SK-N-SH (cell line): ENCODE measurements around the gene TROAP. TPM values are rescaled to one million over a fixed set of nuclear protein-coding genes. Genes with fewer than 3 reads are reported as not detected.

Source experiments
- CTCF ChIA-PET: fragments of 300-600, 350-600 bp; formaldehyde crosslinking; extraction: SDS; loops from one replicate; lab custom pipeline; 2021; lab: Yijun Ruan, JAX
- POLR2A ChIA-PET: fragments of 350-600 bp; sonication (Branson Sonifier 250); formaldehyde crosslinking; extraction: SDS; loops from one replicate; lab custom pipeline; 2020; ENCODE audit warnings: antibody characterized with exemption, inconsistent platforms; lab: Yijun Ruan, JAX
- DNase-seq: peaks from one replicate; pipeline ENCODE4 v3.0.0; 2012
- H2AFZ ChIP-seq: fragments of 200-600 bp; sonication (generic); 2 replicates; pipeline ENCODE4 v1.8.1; 2016; ENCODE audit warnings: antibody characterized with exemption, mild to moderate bottlenecking, low read depth
- H3F3A ChIP-seq: fragments of 200-600 bp; sonication (generic); replicated peaks from 2 replicates; pipeline ENCODE3; 2016; ENCODE audit warnings: antibody characterized with exemption, mild to moderate bottlenecking; ENCODE audit not compliant: insufficient read depth
- H3K27ac ChIP-seq, 2 experiments: fragments of 200-500 bp in 1 of 2; fragments of 200-600 bp in 1 of 2; sonication (Bioruptor generic) in 1 of 2; sonication (generic), shearing (Covaris generic) in 1 of 2; 2 replicates each; pipeline versions ENCODE4 v1.5.1 to v1.6.1; 2014 to 2016; ENCODE audit warnings: low read depth in 2 of 2, inconsistent platforms in 1 of 2, low read length in 1 of 2, mild to moderate bottlenecking in 1 of 2, mixed read lengths in 1 of 2
- H3K27me3 ChIP-seq: fragments of 200-600 bp; sonication (generic), shearing (Covaris generic); 2 replicates; pipeline ENCODE4 v1.6.1; 2016; ENCODE audit warnings: mixed run types; ENCODE audit not compliant: insufficient read depth
- H3K36me3 ChIP-seq, 2 experiments: fragments of 200-500 bp in 1 of 2; fragments of 200-600 bp in 1 of 2; sonication (Bioruptor generic) in 1 of 2; sonication (generic) in 1 of 2; replicated peaks in 1 of 2; 2 replicates each; pipeline versions ENCODE3 to v1.5.1; 2014 to 2016; ENCODE audit warnings: low read length in 1 of 2, mild to moderate bottlenecking in 1 of 2; ENCODE audit not compliant: insufficient read depth in 2 of 2, control insufficient read depth in 1 of 2
- H3K4me1 ChIP-seq, 2 experiments: fragments of 200-500 bp in 1 of 2; fragments of 200-600 bp in 1 of 2; sonication (Bioruptor generic) in 1 of 2; sonication (generic), shearing (Covaris generic) in 1 of 2; 2 replicates each; pipeline versions ENCODE4 v1.5.1 to v1.6.1; 2014 to 2016; ENCODE audit warnings: low read depth in 1 of 2, low read length in 1 of 2, mixed run types in 1 of 2; ENCODE audit not compliant: insufficient read depth in 2 of 2, control insufficient read depth in 1 of 2
- H3K4me2 ChIP-seq: fragments of 200-600 bp; sonication (generic), shearing (Covaris generic); 2 replicates; pipeline ENCODE4 v1.6.1; 2017; ENCODE audit warnings: mixed run types
- H3K4me3 ChIP-seq, 2 experiments: fragments of 200-500 bp in 1 of 2; fragments of 200-600 bp in 1 of 2; sonication (Bioruptor generic) in 1 of 2; sonication (generic), shearing (Covaris generic) in 1 of 2; 2 replicates each; pipeline versions ENCODE4 v1.5.1 to v1.8.1; 2014 to 2016; ENCODE audit warnings: low read depth in 2 of 2, inconsistent platforms in 1 of 2, low read length in 1 of 2, mild to moderate bottlenecking in 1 of 2, mixed read lengths in 1 of 2, moderate library complexity in 1 of 2
- H3K79me2 ChIP-seq: fragments of 200-600 bp; sonication (generic); 2 replicates; pipeline ENCODE4 v1.8.1; 2017; ENCODE audit warnings: mild to moderate bottlenecking; ENCODE audit not compliant: insufficient read depth
- H3K9ac ChIP-seq: fragments of 200-600 bp; sonication (generic); 2 replicates; pipeline ENCODE4 v1.6.1; 2017; ENCODE audit warnings: mixed run types
- H3K9me2 ChIP-seq: fragments of 200-600 bp; sonication (generic); 2 replicates; pipeline ENCODE4 v1.6.1; 2017; ENCODE audit warnings: mixed run types
- H3K9me3 ChIP-seq: fragments of 200-600 bp; sonication (generic); 2 replicates; pipeline ENCODE4 v1.6.1; 2017; ENCODE audit warnings: mixed run types, mild to moderate bottlenecking, moderate library complexity
- H4K20me1 ChIP-seq: fragments of 200-600 bp; sonication (generic); 2 replicates; pipeline ENCODE4 v1.6.1; 2017; ENCODE audit warnings: mild to moderate bottlenecking, mixed run types; ENCODE audit not compliant: insufficient read depth
- CHD2 ChIP-seq: fragments of 150-350 bp; IDR thresholded peaks from 2 replicates; pipeline ENCODE4 v1.6.1; 2018; ENCODE audit warnings: low read length; ENCODE audit not compliant: partially characterized antibody
- EP300 ChIP-seq, 2 experiments: IDR thresholded peaks; 2 replicates each; pipeline versions ENCODE4 v1.4.0 to v1.6.1; 2012; ENCODE audit warnings: borderline replicate concordance in 1 of 2, low read depth in 1 of 2, low read length in 1 of 2
- FOSL2 ChIP-seq: IDR thresholded peaks from 2 replicates; pipeline ENCODE4 v1.4.0; 2012; ENCODE audit warnings: low read depth, mild to moderate bottlenecking, moderate library complexity, borderline replicate concordance
- GABPA ChIP-seq: IDR thresholded peaks from 2 replicates; pipeline ENCODE4 v1.4.0; 2012; ENCODE audit warnings: low read depth, mild to moderate bottlenecking
- GATA2 ChIP-seq: sonication (generic); formaldehyde crosslinking; IDR thresholded peaks from 2 replicates; pipeline ENCODE4 v1.5.0; 2020; ENCODE audit warnings: mild to moderate bottlenecking, missing genetic modification reagents
- IRF3 ChIP-seq: fragments of 150-350 bp; IDR thresholded peaks from 2 replicates; pipeline ENCODE4 v1.6.1; 2016; ENCODE audit warnings: mild to moderate bottlenecking, low read depth, low read length
- JUND ChIP-seq: IDR thresholded peaks from 2 replicates; pipeline ENCODE4 v1.4.0; 2012
- NFIC ChIP-seq: IDR thresholded peaks from 2 replicates; pipeline ENCODE4 v1.4.0; 2012; ENCODE audit warnings: borderline replicate concordance
- NRF1 ChIP-seq: IDR thresholded peaks from 2 replicates; pipeline ENCODE4 v1.6.1; 2012; ENCODE audit warnings: low read depth, mild to moderate bottlenecking, low read length
- PBX3 ChIP-seq: IDR thresholded peaks from 2 replicates; pipeline ENCODE4; 2012
- POLR2AphosphoS5 ChIP-seq: IDR thresholded peaks from 2 replicates; pipeline ENCODE4 v1.6.1; 2012; ENCODE audit warnings: low read depth, low read length
- RAD21 ChIP-seq: IDR thresholded peaks from 2 replicates; pipeline ENCODE4 v1.6.1; 2012; ENCODE audit warnings: mild to moderate bottlenecking, low read length
- REST ChIP-seq: IDR thresholded peaks from 2 replicates; pipeline ENCODE4 v1.6.1; 2012; ENCODE audit warnings: mild to moderate bottlenecking, low read depth, low read length, moderate library complexity
- RXRA ChIP-seq: IDR thresholded peaks from 2 replicates; pipeline ENCODE4 v1.4.0; 2012; ENCODE audit warnings: low read depth, mild to moderate bottlenecking, borderline replicate concordance
- SIN3A ChIP-seq: IDR thresholded peaks from 2 replicates; pipeline ENCODE4 v1.6.1; 2012; ENCODE audit warnings: low read depth, mild to moderate bottlenecking, low read length, moderate library complexity, borderline replicate concordance
- SMC3 ChIP-seq: IDR thresholded peaks from 2 replicates; pipeline ENCODE4 v1.6.1; 2012; ENCODE audit warnings: low read depth, low read length, improper control_type of control experiment
- TAF1 ChIP-seq: IDR thresholded peaks from 2 replicates; pipeline ENCODE4 v1.6.1; 2012; ENCODE audit warnings: low read depth, mild to moderate bottlenecking, low read length, moderate library complexity, borderline replicate concordance
- TCF12 ChIP-seq: IDR thresholded peaks from 2 replicates; pipeline ENCODE4 v1.4.0; 2012
- TEAD4 ChIP-seq: IDR thresholded peaks from 2 replicates; pipeline ENCODE4 v1.4.0; 2012; ENCODE audit warnings: mild to moderate bottlenecking, borderline replicate concordance; ENCODE audit not compliant: insufficient read depth
- USF1 ChIP-seq: IDR thresholded peaks from 2 replicates; pipeline ENCODE4 v1.4.0; 2012; ENCODE audit warnings: low read depth, borderline replicate concordance
- WGBS: methylation state at CpG from one replicate; pipeline ENCODE4 v1.1.6; 2017; ENCODE audit warnings: low lambda C conversion rate; 5-methylcytosine and 5-hydroxymethylcytosine counted together
- polyA plus RNA-seq, 3 experiments: library from polyadenylated mRNA; depleted of rRNA; stranded (reverse); fragments of >200 nt; gene quantifications; 2 replicates each; pipeline ENCODE4 v1.2.3, GENCODE V29; 2012

The TROAP gene
- polyA plus RNA-seq, 1 of the 3 experiments (the other 2 are of a cell fraction): 26.2 TPM

GRCh38 chr12:49301760-49302159, 21.3 kb upstream of the TROAP start:
- Histone ChIP-seq H2AFZ (no peak overlapping the region), H3F3A (no peaks in the 10 kb centered on the region), H3K9me2 (no peaks in the 10 kb centered on the region), H3K79me2 (no peaks in the 10 kb centered on the region), H3K4me3 (no peak overlapping the region), H3K9ac (no peak overlapping the region), H3K4me2 (no peak overlapping the region), H4K20me1 (no peaks in the 10 kb centered on the region), H3K9me3 (no peaks in the 10 kb centered on the region), H3K4me1 (peaks cover 0 to 6% of the 10 kb centered on the region in 2 experiments; a peak in 1 of 4 replicates), H3K27ac (no peak overlapping the region), H3K27me3 (no peaks in the 10 kb centered on the region), H3K36me3 (no peaks in the 10 kb centered on the region)
- no peak for DNase-seq
- ChIA-PET POLR2A (no interaction called here), CTCF (interaction anchor here (1.8 to 29.6 kb wide), 4 partner anchors 7 to 46 kb away, joined by 4 to 658 read pairs (median 21); partner anchors contain the start of genes C1QL4 and PRPH)
- TF ChIP-seq RXRA (no peak), EP300 (IDR thresholded peaks at IDR 0.05; ENCODE audit: borderline replicate concordance in 1 of 2, low read depth in 1 of 2, low read length in 1 of 2) (no peak), TAF1 (no peak), IRF3 (no peak), TEAD4 (no peak), GATA2 (CRISPR knock-in tag) (no peak), RAD21 (no peak), NRF1 (no peak), FOSL2 (no peak), PBX3 (no peak), GABPA (no peak), USF1 (no peak), POLR2AphosphoS5 (no peak), SMC3 (no peak), TCF12 (no peak), CHD2 (no peak), NFIC (no peak), SIN3A (no peak), REST (no peak), JUND (no peak)
- 90% methylated on average over 4 of the region's 4 CpGs for WGBS
